ENCODE results near the gene CAPSL.

Gene CAPSL

DNA sequence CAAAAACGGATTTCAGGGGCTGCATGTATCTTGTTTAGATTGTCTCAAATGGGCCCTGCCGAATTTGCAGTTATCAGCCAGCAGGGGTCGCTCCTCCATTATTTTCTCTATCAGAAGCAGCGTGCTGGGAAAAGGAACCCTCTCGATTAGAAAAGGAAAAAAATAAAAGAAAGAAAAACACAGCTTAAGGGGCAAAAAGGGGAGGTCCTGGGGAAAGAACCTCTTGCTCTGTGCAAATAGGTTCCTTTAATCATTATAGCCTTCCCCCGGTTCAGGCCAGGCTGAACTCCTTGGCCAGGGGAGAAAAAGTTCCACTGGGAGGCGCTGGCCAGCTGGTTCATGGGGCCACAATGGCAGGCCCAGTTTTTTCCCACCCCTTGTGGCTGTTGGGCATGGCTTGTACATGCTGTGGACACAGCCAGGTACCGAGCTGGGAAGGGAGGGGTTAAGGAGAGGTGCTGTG is 25.0 kb upstream of the CAPSL start:
- Histone ChIP-seq H3K27me3 (replicated peaks; ENCODE audit: insufficient read depth, low read length) (no peaks in the 10 kb centered on the region), H3K9ac (ENCODE audit: low read length) (no peak overlapping the region), H3K36me3 (replicated peaks; ENCODE audit: insufficient read depth, low read length) (no peaks in the 10 kb centered on the region), H2AFZ (ENCODE audit: low read length) (no peak overlapping the region), H3F3A (ENCODE audit: insufficient read depth, low read length) (no peaks in the 10 kb centered on the region), H3K9me2 (replicated peaks; ENCODE audit: insufficient read depth, low read length) (no peaks in the 10 kb centered on the region), H3K4me2 (ENCODE audit: low read depth, low read length) (no peak overlapping the region), H3K4me1 (ENCODE audit: low read length) (no peaks in the 10 kb centered on the region), H3K9me3 (replicated peaks; ENCODE audit: insufficient read depth, low read length) (no peaks in the 10 kb centered on the region), H4K20me1 (ENCODE audit: insufficient read depth, low read length) (no peaks in the 10 kb centered on the region), H3K4me3 (ENCODE audit: low read length) (no peak overlapping the region), H3K79me2 (ENCODE audit: low read length) (no peaks in the 10 kb centered on the region), H3K27ac (ENCODE audit: low read length) (no peak overlapping the region)
- TF ChIP-seq EZH2 (optimal IDR thresholded peaks at IDR 0.05; ENCODE audit: low read depth, low read length) = no peak
- TF ChIP-seq CTCF (IDR thresholded peaks at IDR 0.05; ENCODE audit: low read length) = peak; percentile 53
- no peak for TF ChIP-seq EZH2phosphoT487 (IDR thresholded peaks at IDR 0.05; ENCODE audit: low read length)
- peak; percentile 14 for DNase-seq

GRCh38 chr5:35960328-35960727 is 21.9 kb upstream of the CAPSL start:
- H3K9me2 ChIP-seq (replicated peaks; ENCODE audit: insufficient read depth, low read length) = no peaks in the 10 kb centered on the region
- H3K27ac ChIP-seq (ENCODE audit: low read length) = no peak overlapping the region
- no peak overlapping the region for H3K4me3 ChIP-seq (ENCODE audit: low read length)
- H3K4me1 ChIP-seq (ENCODE audit: low read length) = no peaks in the 10 kb centered on the region
- TF ChIP-seq EZH2 (optimal IDR thresholded peaks at IDR 0.05; ENCODE audit: low read depth, low read length) (no peak), CTCF (IDR thresholded peaks at IDR 0.05; ENCODE audit: low read length) (no peak), EZH2phosphoT487 (IDR thresholded peaks at IDR 0.05; ENCODE audit: low read length) (no peak)
- no peaks in the 10 kb centered on the region for H3K9me3 ChIP-seq (replicated peaks; ENCODE audit: insufficient read depth, low read length)
- DNase-seq = no peak
- H3K79me2 ChIP-seq (ENCODE audit: low read length) = no peaks in the 10 kb centered on the region
- H3K36me3 ChIP-seq (replicated peaks; ENCODE audit: insufficient read depth, low read length) = no peaks in the 10 kb centered on the region
- H3K27me3 ChIP-seq (replicated peaks; ENCODE audit: insufficient read depth, low read length) = no peaks in the 10 kb centered on the region
- no peaks in the 10 kb centered on the region for H3F3A ChIP-seq (ENCODE audit: insufficient read depth, low read length)
- no peak overlapping the region for H3K9ac ChIP-seq (ENCODE audit: low read length)
- H3K4me2 ChIP-seq (ENCODE audit: low read depth, low read length) = no peak overlapping the region
- H2AFZ ChIP-seq (ENCODE audit: low read length) = no peak overlapping the region
- no peaks in the 10 kb centered on the region for H4K20me1 ChIP-seq (ENCODE audit: insufficient read depth, low read length)

GRCh38 chr5:35956429-35956828 is 18.0 kb upstream of the CAPSL start:
- Histone ChIP-seq H3F3A (ENCODE audit: insufficient read depth, low read length) (no peaks in the 10 kb centered on the region), H3K4me2 (ENCODE audit: low read depth, low read length) (no peak overlapping the region), H3K9me2 (replicated peaks; ENCODE audit: insufficient read depth, low read length) (no peaks in the 10 kb centered on the region), H3K27ac (ENCODE audit: low read length) (no peak overlapping the region), H2AFZ (ENCODE audit: low read length) (no peak overlapping the region), H3K27me3 (replicated peaks; ENCODE audit: insufficient read depth, low read length) (no peaks in the 10 kb centered on the region), H3K9me3 (replicated peaks; ENCODE audit: insufficient read depth, low read length) (no peaks in the 10 kb centered on the region), H3K36me3 (replicated peaks; ENCODE audit: insufficient read depth, low read length) (no peaks in the 10 kb centered on the region), H4K20me1 (ENCODE audit: insufficient read depth, low read length) (no peaks in the 10 kb centered on the region), H3K4me1 (ENCODE audit: low read length) (no peaks in the 10 kb centered on the region), H3K79me2 (ENCODE audit: low read length) (no peaks in the 10 kb centered on the region), H3K9ac (ENCODE audit: low read length) (no peak overlapping the region), H3K4me3 (ENCODE audit: low read length) (no peak overlapping the region)
- no peak for DNase-seq
- TF ChIP-seq EZH2 (optimal IDR thresholded peaks at IDR 0.05; ENCODE audit: low read depth, low read length) (no peak), EZH2phosphoT487 (IDR thresholded peaks at IDR 0.05; ENCODE audit: low read length) (no peak), CTCF (IDR thresholded peaks at IDR 0.05; ENCODE audit: low read length) (no peak)

Data from MM.1S (cell line).